GM19025 (cell line): ENCODE measurements around the gene ENPP6.
"Not testable (repeated sequence)": the region's sequence is repeated elsewhere in the genome, so short reads cannot be mapped to it uniquely, and the experiment has no call there.

Experiments used
- ATAC-seq: cut with Tn5 transposase; IDR thresholded peaks from one replicate; pipeline ENCODE4 v1.9.1; 2021; ENCODE audit warnings: mild to moderate bottlenecking, low read depth, moderate library complexity; ENCODE audit not compliant: unreplicated experiment

ENPP6 gene

DNA sequence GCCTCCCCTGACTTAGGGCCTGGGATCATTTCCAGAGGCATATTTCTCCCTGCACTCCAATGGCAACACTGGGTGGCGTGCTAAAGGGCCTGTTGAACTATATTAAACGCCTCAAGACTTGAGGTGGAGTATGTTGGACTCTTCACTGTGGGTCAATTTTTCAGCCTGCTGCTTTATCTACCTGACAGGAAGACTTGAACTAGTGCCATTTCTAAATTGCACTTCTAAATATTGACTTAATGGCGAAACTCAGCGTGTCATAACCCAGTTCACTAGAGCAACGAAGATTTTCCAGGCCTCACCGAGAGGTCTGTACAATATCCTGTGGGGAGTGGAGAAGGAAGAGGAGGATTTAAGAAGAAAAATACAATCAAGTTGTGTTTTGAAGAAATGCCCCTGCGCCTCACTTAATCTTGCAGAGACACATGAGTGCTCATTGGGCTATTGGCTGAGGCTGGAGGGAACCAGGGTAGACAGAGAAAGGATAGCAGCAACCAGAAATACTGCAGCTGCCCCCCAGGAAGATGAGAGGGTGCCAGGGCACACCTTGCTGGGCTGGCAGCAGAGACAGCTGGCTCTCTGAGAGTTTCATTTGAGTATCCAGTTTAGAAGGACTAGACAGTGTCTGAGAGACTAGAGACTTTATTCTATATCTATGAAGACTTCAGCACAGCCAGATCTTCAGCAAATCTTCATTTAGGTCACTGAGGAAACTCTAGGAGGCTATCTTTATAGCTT is 67.4 kb downstream of the ENPP6 start:
- no peak for ATAC-seq

DNA sequence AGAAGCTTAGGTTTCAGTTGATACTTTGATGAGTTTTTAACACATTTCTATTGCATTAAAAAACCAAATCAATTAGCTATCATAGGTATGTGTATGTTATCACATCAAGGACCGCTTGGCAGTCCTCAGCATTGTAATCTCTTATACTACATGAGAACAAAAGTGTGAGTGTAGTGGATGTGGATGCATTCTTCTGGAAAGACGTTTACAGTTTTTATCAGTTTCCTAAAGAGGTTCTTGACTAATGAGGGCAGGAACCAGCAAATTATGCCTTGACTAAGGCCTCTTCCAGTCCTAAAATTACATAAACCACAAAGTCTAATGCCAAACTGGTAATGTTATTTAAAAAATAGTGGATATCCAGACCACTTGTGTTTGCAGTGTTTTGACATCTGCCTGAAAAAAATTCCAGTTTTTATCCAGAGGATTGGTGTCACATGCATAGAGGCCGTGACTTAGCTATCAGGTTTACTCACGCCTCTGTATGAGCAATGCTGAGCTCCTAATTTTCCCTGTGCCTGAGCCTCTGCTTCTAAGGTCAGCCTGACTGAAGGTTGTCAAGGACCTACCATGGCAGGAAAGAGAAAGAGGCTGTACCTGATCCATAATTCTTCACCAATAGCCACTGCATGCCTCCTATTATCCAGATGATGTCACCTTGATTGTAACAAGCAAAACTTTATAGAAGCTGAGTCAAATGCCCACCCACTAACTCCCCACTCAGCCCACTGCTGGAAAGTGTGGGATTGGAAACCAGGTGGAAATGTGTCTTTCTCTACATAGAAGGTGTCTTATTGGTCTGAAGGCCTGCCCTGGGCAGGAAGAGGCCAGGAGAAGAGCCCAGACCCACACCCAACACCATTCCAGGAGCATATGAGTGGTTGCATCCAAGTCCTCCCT is 68.7 kb downstream of the ENPP6 start:
- no peak for ATAC-seq

DNA sequence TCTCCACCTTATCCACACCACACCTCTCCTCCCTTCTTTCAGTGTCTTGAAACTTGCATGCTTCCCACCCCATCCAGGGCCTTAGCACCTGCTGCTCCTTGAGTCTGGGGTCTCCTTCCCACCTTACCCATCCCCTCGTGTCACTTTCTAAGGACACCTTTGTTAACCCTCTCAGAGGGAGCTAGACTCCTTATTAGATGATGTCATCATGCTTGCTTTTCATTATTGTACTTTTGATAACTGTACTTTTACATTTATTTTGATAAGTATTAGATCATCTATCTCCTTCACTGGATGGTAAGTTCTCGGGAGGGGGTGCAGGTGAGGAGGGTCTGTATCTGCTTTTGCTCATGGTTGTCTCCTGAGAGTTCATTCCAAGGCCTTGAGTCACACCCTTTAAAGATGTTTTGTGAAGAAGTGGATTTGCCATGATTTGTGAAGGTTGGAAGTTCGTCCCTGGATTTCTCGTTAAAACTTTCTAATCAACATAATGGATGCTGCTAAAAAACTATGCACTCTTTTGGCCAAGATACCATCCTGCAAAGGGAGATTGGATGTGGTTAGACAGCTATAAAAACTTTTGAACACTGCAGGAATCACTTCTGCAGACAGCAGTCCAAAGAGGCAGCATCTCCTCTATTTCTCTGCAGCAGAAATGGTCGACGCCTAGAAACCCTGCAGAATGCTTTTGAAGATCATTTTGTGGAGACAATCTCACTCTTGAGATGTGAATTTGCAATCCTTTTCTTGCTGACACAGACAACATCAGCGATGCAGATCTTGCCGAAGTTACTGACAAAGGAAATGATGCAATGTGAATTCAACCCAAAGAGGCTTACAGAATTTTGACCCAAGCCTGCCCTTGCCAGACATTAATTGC is 69.6 kb downstream of the ENPP6 start:
- no peak for ATAC-seq

DNA sequence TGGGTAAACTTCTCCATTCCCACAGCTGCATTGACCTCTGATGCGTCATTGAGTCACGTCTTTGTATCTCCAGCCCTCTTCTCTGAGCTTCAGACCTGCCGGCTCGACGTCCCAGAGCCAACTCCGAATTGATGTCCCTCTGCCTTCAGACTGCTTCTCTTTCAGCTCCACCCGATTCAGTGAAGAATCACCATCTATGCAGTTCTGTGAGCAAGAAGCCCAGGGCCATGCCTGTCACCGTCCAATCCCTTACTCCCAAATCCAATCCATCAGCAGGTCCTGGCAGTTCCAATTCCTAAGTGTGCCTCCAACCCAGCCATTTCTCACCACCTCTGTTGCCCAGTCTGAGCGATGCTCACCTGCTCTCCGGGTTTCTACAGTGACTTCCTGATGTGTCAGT is 70.7 kb downstream of the ENPP6 start:
- no peak for ATAC-seq

DNA sequence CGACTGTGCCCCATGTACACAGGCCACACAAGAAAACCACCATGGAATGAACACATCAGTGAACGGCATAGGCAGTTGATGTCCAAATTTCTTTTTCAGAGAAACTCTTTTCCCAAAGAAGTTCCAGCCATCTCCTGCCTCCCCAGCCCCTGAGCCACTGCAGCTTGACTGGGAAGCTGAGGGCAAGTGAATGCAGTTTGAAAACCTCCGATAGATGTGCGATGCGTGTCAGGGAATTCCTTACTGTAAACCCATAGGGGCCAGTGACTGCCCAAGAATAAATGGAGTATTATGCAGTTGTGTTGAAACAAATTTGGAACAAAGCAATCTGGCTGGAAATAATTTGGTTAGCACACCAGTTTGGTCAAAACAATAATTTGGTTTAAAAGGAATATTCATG is 72.1 kb downstream of the ENPP6 start:
- no peak for ATAC-seq

DNA sequence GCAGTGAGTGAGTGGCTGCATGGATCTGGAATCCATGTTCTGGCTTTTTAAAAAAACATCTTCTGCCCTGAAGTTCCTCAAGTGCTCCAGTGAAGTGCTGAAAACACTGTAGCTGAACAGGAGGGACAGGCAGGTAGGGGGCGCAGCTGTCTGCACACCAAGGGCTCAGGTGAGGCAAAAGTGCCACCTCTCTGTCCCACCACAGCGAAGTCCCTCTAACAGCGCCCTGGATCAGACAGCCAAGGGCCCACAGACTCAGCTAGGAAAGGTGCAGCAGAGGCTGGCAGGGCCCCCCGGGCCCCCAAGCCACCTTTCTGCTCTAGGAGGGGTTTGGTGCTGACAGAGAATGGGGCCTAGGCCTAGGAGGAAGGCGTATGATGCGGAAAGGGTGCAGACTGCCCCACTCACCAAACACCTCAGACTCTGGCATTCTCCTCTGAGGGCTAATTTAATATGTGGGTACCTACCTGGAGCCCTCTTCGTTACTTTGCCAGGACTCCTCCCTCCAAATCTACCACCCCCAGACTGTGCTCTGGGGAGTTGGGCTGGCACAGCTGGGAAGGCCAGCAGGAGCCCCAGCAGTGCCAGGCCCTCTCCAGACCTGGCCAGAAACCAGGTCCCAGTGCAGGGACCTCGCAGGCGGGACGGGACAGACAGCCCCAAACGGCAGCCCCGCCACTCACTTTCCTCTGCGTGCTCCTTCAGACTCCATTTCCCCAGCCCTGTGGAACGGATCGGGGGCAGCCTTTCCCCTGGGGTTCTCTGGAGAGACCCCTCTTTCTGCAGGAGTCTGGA is 73.7 kb downstream of the ENPP6 start:
- ATAC-seq, result no peak

DNA sequence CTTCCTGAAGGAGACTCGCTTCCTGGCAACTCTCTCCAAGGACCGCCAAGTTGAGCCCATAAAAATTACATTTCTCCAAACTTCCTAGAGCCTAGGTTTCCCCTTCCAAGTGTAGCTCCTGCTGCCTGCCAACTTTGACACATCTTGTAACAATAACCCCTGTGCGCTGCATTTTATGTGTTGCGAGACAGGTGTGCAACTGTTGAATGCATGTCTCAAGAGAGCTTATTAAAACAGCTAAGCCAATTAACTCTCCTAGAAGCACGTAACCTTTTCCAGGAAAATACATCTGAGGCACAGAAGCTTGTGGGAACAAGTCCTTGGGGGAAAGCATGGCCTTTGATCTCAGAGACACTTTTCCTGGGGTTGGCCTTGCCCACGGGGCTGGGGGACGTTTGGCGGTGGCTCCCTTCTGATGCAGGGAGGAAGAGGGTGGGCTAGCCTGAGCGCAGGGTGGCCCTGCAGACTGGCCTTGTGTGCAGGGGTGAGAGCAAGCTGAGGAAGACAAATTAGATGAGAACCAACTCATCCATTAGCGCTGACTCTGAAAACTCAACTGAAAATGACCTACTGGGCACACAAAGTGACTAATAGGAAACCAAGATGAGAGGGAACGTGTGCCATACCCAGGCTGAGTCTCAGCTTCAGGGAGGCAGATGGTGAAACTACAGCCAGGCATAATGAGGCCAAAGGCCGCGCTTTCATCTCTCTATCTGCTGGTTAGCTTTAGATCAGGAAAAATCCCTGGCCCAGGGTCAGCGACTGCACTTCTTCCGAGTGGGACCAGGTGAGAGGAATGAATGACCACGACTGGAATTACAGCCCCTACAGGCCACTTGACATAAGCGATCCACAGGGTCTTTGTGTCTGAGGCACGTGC is 75.3 kb downstream of the ENPP6 start:
- ATAC-seq, result no peak

DNA sequence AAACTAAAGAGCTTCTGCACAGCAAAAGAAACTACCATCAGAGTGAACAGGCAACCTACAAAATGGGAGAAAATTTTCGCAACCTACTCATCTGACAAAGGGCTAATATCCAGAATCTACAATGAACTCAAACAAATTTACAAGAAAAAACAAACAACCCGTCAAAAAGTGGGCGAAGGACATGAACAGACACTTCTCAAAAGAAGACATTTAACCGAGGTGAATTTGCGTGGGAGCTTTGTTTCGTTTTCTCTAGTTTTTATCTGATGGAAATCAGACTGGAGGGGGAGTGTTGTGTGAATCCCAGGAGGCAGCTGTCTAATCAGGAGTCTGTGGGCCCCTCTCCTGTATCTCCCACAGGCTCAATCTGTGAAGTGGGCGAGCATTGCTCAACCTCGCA is 76.8 kb downstream of the ENPP6 start:
- ATAC-seq, result not testable (repeated sequence)

DNA sequence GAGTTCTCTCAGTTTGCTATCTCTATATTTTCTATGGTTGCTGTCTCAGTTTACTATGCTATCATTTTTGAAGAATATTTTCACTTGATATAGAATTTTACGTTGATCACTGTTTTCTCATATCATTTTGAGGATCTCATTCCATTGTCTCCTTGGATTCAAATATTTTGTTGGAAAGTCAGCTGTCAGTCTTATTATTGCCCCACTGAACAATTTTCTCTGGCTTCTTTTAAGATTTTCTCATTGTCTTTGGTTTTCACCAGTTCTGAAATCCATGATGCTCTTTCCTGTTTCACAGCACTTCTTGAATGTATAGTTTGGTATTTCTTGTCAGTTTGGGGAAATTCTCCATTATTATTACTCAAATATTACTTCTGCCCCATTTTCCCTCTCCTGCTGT is 81.1 kb downstream of the ENPP6 start:
- ATAC-seq, result no peak

DNA sequence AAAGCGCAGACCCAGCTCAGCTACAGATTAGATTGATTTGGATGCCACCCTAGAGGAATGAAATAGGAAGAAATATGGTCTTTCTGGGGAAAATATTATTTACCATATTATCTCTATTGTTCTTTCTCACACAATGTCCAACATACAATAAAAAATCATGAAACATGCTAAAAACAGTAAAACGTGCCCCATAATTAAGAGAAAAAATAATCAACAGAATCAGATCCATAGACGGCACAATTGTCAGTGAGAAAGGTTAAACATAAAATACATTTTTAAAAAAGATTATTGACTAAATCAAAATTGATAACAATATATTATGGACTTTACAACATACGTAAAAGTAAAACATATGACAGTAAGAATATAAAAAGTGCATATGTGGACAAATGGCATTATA is 90.9 kb downstream of the ENPP6 start:
- no peak for ATAC-seq

DNA sequence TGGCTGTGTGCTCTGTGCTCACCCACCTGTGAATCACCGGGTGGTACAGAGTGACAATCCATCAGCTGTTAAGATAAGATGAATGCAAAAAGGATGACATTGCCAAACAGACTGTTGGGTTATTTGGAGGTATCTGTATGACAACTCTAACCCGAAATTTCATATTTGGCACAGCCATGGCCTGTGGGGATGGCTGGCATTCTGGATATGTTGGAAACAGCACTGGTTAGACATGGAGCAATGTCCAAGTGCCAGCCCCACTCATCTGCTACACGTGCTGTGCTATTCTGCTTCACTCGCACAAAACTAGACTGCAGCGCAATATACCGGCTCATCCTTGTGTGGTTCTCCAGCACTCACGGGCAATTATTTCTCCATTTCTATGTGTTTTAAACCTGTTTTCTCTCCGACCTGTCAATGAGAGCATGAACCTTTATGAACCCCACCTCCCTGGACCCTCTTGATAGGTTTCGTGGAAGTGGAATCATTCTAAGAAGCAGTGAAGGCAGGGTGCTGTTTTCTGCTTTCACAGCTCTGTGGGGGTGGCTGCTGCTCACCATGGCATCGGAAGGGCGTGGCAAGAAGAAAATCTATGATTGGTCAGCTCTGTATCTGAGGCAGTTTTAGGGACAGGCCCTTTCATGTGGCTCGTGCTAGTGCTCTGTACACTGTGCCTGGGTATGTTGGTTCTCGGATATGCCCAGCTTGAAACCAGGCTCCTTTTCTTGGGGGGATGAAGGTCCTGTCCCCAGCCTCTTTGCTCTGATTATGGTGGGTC is 94.9 kb downstream of the ENPP6 start:
- ATAC-seq, result no peak

DNA sequence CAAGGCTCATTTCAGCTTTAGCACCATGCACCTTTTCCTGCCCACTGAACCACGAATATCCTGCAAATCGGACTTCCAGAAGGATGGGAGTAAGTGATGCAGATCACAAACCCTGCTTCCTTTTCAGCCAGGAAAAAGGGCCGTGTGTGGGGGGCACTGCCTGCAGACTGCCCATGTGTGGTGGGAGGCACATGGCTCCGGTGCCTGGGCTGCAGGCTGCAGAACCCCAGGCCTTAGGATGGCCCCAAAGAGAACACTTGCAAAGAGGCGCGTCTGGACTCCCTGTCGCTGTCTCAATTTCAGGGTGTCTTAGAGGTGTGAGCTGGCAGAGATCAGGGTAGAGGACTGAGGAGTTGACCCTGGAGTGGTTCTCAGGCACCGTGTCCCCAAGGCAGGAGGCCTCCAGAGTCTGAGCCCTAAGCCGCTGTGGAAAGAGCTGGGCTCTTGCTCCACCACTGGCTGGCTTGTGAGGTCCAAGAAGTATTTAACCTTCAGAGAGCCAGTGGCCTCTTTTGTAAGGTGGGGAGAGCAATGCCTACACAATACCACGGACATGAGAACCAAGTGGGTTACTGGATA is 97.0 kb downstream of the ENPP6 start:
- no peak for ATAC-seq

DNA sequence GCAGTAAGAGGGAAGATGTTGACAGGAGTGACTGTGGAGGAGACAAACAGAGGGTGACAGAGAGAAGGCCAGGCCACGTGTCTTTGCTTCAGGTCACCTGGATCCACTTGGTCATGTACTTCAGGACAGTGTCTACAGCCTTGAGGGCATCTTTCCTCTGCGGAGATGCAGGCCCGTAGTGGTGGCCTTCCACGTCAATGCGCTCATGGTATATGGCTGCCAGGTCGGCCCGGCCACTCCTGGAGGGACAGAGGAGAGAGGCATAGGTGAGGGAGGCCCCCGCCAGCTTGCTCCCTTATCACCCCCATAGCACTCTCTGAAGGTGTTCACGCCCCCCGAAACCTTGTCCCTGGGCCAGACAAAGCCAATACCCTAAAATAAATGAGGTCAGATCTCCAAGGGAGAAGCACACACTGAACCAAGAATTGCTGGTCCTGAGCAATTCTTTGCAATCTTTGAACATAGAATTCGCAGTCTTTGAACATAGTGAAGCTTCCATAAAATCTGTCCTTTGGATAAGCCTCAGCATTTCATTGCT is 99.9 kb downstream of the ENPP6 start:
- no peak for ATAC-seq

DNA sequence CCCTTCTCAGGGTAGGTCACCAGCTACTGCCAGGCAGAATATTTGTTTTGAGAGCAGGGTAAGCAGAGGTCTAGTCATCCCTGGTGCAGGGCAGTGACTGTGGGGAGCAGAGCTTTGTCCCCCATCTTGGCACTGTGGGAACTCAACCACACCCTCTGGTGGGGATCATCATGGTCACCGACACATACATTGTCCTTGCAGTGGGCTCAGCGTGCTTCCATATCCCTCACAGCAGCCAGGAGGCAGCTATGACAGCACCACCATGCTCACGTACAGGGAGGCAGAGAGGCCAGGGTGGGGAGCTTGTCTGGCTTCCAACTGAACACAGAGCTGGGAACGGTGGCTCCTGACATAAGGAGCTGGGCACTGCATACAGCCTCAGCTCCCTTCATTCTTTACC is 102.3 kb downstream of the ENPP6 start:
- no peak for ATAC-seq

DNA sequence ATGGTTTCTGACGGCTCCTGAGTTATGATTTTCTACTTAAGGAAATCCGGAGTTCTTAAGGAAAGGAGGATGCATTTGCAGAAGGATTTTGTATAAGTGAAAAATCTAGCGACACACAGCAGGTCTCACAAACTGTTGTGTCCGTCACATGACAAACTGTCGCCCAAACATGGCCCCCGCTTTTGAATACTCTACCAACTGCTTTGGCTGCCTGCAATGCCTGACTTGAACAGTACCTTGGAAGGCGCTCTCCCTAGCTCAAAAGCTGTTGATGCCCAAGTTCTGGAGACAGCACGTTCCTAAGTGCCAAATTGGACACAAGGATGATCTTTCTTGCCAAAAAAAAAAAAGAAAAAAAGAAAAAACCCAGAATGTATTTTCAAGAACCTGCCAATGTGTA is 103.2 kb downstream of the ENPP6 start:
- no peak for ATAC-seq

DNA sequence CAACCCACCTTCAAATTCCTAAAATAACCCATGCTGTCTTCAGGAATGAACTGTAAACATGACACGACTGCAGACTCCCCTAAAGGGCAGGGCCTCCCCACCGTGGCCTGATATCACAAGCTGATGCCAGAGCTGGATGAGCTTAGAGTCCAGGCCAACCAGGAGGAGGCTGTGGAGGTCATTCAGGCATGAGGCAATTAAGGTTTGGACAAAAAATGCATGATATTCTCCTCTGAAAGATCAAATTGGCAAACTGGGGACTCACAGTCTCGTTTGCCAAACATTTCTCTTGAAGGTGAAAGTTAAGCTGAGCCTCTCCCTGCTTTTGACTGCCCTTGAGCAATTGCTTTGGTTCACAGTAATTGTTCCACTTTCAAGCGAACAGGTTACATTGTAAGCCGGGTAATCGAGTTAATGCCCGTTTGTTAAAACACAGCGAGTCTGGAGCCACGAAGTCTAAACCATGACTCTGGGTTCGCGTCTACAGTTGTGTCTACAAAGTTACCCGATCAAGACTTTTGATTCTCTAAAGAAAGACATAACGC is 105.6 kb downstream of the ENPP6 start:
- ATAC-seq, result no peak

DNA sequence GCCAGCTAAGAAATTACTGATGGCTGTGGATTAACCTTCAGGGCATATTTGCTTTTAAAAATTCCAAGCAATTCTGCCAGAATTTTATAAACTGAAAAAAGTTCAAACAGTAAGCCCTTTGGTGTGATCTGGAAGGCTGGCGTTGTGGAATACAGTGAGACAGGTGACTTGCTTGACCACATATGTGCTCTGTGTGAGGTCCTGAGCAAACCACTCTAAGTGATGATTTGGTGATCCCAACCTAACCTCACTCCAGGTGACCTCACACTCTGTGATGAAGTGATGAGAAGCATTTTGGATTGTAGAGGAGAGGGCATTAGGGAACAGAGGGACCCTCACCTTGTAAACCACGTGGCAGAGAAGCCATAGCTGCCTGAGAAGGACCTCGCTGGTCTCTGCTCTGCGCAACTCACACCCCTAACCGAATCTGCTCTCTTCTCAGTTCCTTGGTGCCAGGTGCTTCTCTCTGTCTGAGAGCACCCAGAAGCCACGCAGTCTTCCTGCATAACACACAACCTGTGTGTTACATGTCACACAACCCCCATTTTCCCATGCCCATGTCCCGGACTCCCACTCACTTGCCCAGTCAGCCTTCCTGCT is 106.3 kb downstream of the ENPP6 start:
- ATAC-seq, result no peak
